Neural crest cell (in vitro differentiated cells): ENCODE data around the gene CFL2. TPM values are rescaled to one million over a fixed set of nuclear protein-coding genes. Genes with fewer than 3 reads are reported as not detected.

ENCODE experiments used
- DNase-seq: peaks from one replicate; pipeline ENCODE4 v3.0.0; 2021; ENCODE audit warnings: low read depth, mixed read lengths, low spot score
- H3K27ac Mint-ChIP-seq: one replicate; pipeline ENCODE4 v1.8.0; 2021; ENCODE audit warnings: mild to moderate bottlenecking, mixed read lengths; ENCODE audit not compliant: unreplicated experiment
- H3K27me3 Mint-ChIP-seq: 2 replicates; pipeline ENCODE4 v1.8.0; 2021; ENCODE audit warnings: low read depth, mild to moderate bottlenecking, mixed read lengths
- H3K36me3 Mint-ChIP-seq: 2 replicates; pipeline ENCODE4 v1.8.0; 2021; ENCODE audit warnings: low read depth, mild to moderate bottlenecking, mixed read lengths
- H3K4me1 Mint-ChIP-seq: 2 replicates; pipeline ENCODE4 v1.8.0; 2021; ENCODE audit warnings: mixed read lengths
- H3K4me3 Mint-ChIP-seq: one replicate; pipeline ENCODE4 v1.8.0; 2021; ENCODE audit warnings: mild to moderate bottlenecking, mixed read lengths
- H3K9me3 Mint-ChIP-seq: 2 replicates; pipeline ENCODE4 v1.8.0; 2021; ENCODE audit warnings: mixed read lengths
- total RNA-seq: library from RNA; stranded (reverse); gene quantifications from 2 replicates; pipeline ENCODE4 v1.2.1, GENCODE V29; 2021
- TF ChIP-seq, protein P1 (sequence below): fragments of 200-600 bp; sonication (generic); conservative IDR thresholded peaks from 2 replicates; pipeline ENCODE4 v1.5.0; 2021; ENCODE audit warnings: antibody characterized with exemption, mild to moderate bottlenecking

Gene CFL2
- total RNA-seq, 1 donor from 2014 or later: 56.5 TPM

DNA sequence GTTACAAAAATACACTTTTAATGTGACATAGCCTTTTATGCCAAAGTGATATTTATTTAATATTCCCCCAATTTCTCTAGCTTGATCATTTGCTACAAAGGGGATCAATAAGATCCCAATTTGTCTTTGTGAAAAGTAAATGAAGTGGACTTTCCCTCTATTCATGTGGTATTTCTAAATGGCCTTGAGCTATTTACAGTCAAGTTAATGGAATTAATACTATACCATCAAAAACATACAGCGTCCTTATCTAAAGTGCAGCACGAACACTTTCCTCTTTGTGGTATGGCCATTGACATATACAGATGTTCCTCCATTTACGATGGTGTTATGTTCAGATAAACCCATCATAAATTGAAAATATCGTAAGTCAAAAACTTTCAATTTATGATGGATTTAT, 23.2 kb downstream of the CFL2 start:
- H3K27me3 Mint-ChIP-seq: no peaks in the 10 kb centered on the region
- TF ChIP-seq, protein P1, sequence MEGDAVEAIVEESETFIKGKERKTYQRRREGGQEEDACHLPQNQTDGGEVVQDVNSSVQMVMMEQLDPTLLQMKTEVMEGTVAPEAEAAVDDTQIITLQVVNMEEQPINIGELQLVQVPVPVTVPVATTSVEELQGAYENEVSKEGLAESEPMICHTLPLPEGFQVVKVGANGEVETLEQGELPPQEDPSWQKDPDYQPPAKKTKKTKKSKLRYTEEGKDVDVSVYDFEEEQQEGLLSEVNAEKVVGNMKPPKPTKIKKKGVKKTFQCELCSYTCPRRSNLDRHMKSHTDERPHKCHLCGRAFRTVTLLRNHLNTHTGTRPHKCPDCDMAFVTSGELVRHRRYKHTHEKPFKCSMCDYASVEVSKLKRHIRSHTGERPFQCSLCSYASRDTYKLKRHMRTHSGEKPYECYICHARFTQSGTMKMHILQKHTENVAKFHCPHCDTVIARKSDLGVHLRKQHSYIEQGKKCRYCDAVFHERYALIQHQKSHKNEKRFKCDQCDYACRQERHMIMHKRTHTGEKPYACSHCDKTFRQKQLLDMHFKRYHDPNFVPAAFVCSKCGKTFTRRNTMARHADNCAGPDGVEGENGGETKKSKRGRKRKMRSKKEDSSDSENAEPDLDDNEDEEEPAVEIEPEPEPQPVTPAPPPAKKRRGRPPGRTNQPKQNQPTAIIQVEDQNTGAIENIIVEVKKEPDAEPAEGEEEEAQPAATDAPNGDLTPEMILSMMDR: no peak
- no peak overlapping the region for H3K27ac Mint-ChIP-seq

DNA sequence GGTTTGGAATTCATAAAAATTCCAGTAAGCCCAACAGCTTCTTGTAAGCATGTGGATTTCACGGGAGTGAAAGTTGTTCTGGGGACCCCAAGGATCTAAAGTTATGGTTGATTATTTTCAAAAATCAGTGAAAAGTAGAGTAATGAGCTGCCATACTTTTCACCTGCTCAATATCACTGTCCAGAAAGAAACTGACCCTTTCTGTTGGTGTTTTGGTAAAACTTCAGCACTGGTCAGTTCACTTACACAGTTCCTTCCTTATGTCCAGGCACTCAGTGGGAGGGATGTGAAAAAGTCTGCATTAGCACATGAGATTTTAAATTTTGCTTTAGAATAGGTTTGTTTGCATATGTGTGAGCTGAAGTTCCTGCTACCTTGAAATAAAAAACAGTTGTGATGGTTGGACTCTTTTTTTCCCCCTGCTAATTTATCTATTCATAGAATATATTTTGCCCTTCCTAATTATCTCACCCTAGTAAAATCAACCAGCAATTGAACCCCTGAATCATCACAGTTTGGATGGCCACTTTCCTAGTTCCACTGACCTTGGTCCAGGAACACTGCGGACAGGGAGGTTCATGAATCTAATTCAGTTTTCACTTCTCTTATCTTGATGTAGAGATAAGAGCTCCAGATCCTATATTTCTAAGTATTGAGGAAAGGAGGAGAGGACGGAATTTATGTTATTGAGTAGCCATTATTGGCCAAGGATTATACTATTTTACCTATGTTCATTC, 25.8 kb downstream of the CFL2 start:
- no peak overlapping the region for H3K27ac Mint-ChIP-seq
- H3K4me1 Mint-ChIP-seq: peaks cover 10% of the 10 kb centered on the region
- no peaks in the 10 kb centered on the region for H3K36me3 Mint-ChIP-seq
- H3K9me3 Mint-ChIP-seq: no peaks in the 10 kb centered on the region
- H3K4me3 Mint-ChIP-seq: no peak overlapping the region
- no peaks in the 10 kb centered on the region for H3K27me3 Mint-ChIP-seq
- TF ChIP-seq, protein P1: no peak
- DNase-seq: no peak

More for the DNA sequence above, 23.2 kb downstream of the CFL2 start:
- peaks cover 10% of the 10 kb centered on the region for H3K4me1 Mint-ChIP-seq
- H3K9me3 Mint-ChIP-seq: no peaks in the 10 kb centered on the region
- DNase-seq: no peak
- H3K4me3 Mint-ChIP-seq: no peak overlapping the region
- H3K36me3 Mint-ChIP-seq: no peaks in the 10 kb centered on the region

DNA sequence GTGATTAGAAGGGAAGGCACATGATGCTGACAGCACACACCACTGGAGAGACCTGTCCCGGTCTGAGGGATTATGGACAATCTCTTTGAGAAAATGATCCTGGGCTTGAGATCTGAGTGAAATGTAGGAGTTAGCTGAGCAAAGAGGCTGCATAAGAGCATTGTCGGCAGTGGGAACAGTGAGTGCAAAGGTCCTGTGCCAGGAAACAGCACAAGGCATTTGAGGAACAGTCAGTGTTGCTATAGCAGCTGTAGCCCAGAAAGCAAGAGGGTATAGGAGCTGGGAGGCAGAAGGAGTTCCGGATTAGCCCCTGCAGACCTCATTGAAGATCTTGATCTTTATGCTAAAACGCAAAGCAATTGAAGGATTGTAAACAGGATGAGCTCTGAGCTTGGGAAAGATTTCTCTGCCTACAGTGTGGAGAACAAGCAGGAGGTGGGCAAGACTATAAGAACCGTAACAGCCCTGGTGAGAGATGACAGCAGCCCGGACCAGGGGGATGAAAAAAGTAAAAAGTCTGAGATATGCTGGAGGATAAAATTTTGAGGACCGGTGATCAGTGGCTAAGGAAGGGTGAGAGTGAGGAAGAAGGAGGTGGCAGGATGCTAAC, 28.5 kb downstream of the CFL2 start:
- Mint-ChIP-seq H3K4me3 (no peak overlapping the region), H3K27ac (no peak overlapping the region), H3K9me3 (no peaks in the 10 kb centered on the region), H3K27me3 (no peaks in the 10 kb centered on the region), H3K4me1 (no peaks in the 10 kb centered on the region), H3K36me3 (no peaks in the 10 kb centered on the region)
- DNase-seq: no peak
- TF ChIP-seq, protein P1: no peak

DNA sequence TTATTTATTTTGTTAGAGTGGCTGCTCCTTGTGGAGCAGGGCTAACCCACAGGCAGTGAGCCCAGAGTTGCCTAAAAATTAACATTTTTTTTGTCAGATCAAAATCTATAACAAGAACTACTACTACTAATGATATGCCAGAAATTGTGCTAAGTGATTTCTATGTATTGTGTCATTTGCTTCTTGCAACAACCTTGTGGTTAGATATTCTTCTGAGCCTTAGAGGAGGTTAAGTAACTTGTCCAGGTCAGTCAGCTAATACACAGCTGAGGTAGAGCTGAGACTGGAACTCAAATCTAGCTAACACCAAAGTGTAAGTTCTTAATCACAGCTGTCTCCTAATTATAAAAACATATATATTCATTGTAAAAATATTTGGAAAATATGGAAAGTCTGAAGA, 29.8 kb downstream of the CFL2 start:
- Mint-ChIP-seq H3K36me3 (no peaks in the 10 kb centered on the region), H3K4me1 (no peaks in the 10 kb centered on the region), H3K4me3 (no peak overlapping the region), H3K9me3 (no peaks in the 10 kb centered on the region), H3K27me3 (no peaks in the 10 kb centered on the region), H3K27ac (no peak overlapping the region)
- no peak for DNase-seq
- TF ChIP-seq, protein P1: no peak

DNA sequence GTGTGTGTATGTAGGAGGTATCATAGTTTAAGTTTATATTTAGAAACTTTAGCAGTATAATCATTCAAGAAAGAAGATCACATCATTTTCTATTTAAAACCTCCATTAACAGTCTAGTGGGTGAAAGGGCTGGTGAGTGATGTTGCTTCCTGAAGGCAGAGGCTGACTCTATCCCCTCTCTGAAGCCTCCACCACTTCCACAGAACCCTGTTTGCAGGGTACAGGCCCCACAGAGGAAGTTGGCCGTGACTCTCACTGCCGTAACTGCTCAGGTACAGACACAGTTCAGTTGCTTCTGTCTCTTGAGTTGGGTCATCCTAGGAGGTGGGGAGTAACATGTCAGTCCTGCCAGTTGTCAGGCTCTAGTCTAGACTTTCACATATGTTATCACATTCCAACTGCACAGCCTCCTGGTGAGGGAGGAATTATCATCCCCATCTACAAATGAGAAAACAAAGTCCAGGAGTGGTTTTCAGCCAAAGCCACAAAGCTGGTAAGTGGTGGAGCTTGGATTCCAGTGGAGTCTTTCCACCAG, 31.5 kb downstream of the CFL2 start:
- TF ChIP-seq, protein P1: no peak
- H3K36me3 Mint-ChIP-seq: no peaks in the 10 kb centered on the region
- H3K27me3 Mint-ChIP-seq: no peaks in the 10 kb centered on the region
- no peak overlapping the region for H3K27ac Mint-ChIP-seq
- H3K4me1 Mint-ChIP-seq: peaks cover 8% of the 10 kb centered on the region
- no peaks in the 10 kb centered on the region for H3K9me3 Mint-ChIP-seq
- H3K4me3 Mint-ChIP-seq: no peak overlapping the region
- DNase-seq: no peak
